Hematopoietic multipotent progenitor cell treated with erythropoietin and hydrocortisone succinate and interleukin-3 and kit ligand, for 15 days (in vitro differentiated cells): ENCODE measurements around the gene ZNF428.

ENCODE experiments used
- DNase-seq: peaks from one replicate; pipeline ENCODE4 v3.0.0-alpha.2; 2015; ENCODE audit warnings: low spot score

ZNF428 gene

GRCh38 chr19:43562226-43562697 is 57.2 kb downstream of the ZNF428 start:
- no peak for DNase-seq

- DNase-seq = no peak
These were observed 58.1 kb downstream of the ZNF428 start for GRCh38 chr19:43561139-43561970.

GRCh38 chr19:43560687-43561086 is 58.7 kb downstream of the ZNF428 start:
- no peak for DNase-seq
